ENCODE measurements around the gene HLA-DQA1. TPM values are rescaled to one million over a fixed set of nuclear protein-coding genes. Genes with fewer than 3 reads are reported as not detected.
"Not testable (repeated sequence)": the region's sequence is repeated elsewhere in the genome, so short reads cannot be mapped to it uniquely, and the experiment has no call there.

HLA-DQA1 gene
- total RNA-seq, 1 donor from 2014 or later, result not detected

GRCh38 chr6:32665661-32666060 is 28.5 kb downstream of the HLA-DQA1 start:
- peaks cover 2% of the 10 kb centered on the region for H3K4me1 Mint-ChIP-seq (ENCODE audit: low read depth, unreplicated experiment)

GRCh38 chr6:32666420-32667300 is 29.5 kb downstream of the HLA-DQA1 start, which contains the start of gene HLA-DQB1:
Gene HLA-DQB1, minus strand, starts transcription at chr6:32666657. Its CDS starts 50 bp downstream, at chr6:32666607.
- H3K27me3 Mint-ChIP-seq (ENCODE audit: unreplicated experiment), result peaks cover 9% of the 10 kb centered on the region
- H3K4me3 Mint-ChIP-seq (ENCODE audit: unreplicated experiment), result peak within 1 kb of the TSS; percentile 84
- TF ChIP-seq CTCF (IDR thresholded peaks at IDR 0.05; ENCODE audit: partially characterized antibody, unreplicated experiment), result no peak
- peaks cover 2% of the 10 kb centered on the region for H3K9me3 Mint-ChIP-seq (ENCODE audit: unreplicated experiment)
- no peak within 1 kb of the TSS for H3K27ac Mint-ChIP-seq (ENCODE audit: unreplicated experiment)
- peak; percentile 34 for DNase-seq
- no peaks in the 10 kb centered on the region for H3K36me3 Mint-ChIP-seq (ENCODE audit: unreplicated experiment)
- peaks cover 2% of the 10 kb centered on the region for H3K4me1 Mint-ChIP-seq (ENCODE audit: low read depth, unreplicated experiment)

More at GRCh38 chr6:32665661-32666060, 28.5 kb downstream of the HLA-DQA1 start:
- peak overlapping the region; percentile 84 for H3K4me3 Mint-ChIP-seq (ENCODE audit: unreplicated experiment)
- no peak overlapping the region for H3K27ac Mint-ChIP-seq (ENCODE audit: unreplicated experiment)
- TF ChIP-seq CTCF (IDR thresholded peaks at IDR 0.05; ENCODE audit: partially characterized antibody, unreplicated experiment), result no peak
- H3K9me3 Mint-ChIP-seq (ENCODE audit: unreplicated experiment), result peaks cover 2% of the 10 kb centered on the region
- peaks cover 9% of the 10 kb centered on the region for H3K27me3 Mint-ChIP-seq (ENCODE audit: unreplicated experiment)
- no peaks in the 10 kb centered on the region for H3K36me3 Mint-ChIP-seq (ENCODE audit: unreplicated experiment)
- DNase-seq, result no peak

GRCh38 chr6:32668226-32668747 is 31.1 kb downstream of the HLA-DQA1 start:
- no peak for TF ChIP-seq CTCF (IDR thresholded peaks at IDR 0.05; ENCODE audit: partially characterized antibody, unreplicated experiment)
- Mint-ChIP-seq H3K4me3 (ENCODE audit: unreplicated experiment) (no peak overlapping the region), H3K9me3 (ENCODE audit: unreplicated experiment) (peaks cover 2% of the 10 kb centered on the region), H3K4me1 (ENCODE audit: low read depth, unreplicated experiment) (peaks cover 2% of the 10 kb centered on the region), H3K27ac (ENCODE audit: unreplicated experiment) (no peak overlapping the region), H3K27me3 (ENCODE audit: unreplicated experiment) (peaks cover 9% of the 10 kb centered on the region), H3K36me3 (ENCODE audit: unreplicated experiment) (peaks cover 6% of the 10 kb centered on the region)
- DNase-seq, result no peak

GRCh38 chr6:32669240-32669639 is 32.0 kb downstream of the HLA-DQA1 start:
- peaks cover 7% of the 10 kb centered on the region for H3K27me3 Mint-ChIP-seq (ENCODE audit: unreplicated experiment)
- peaks cover 6% of the 10 kb centered on the region for H3K36me3 Mint-ChIP-seq (ENCODE audit: unreplicated experiment)
- H3K9me3 Mint-ChIP-seq (ENCODE audit: unreplicated experiment), result peaks cover 2% of the 10 kb centered on the region
- no peak for DNase-seq
- H3K27ac Mint-ChIP-seq (ENCODE audit: unreplicated experiment), result no peak overlapping the region
- TF ChIP-seq CTCF (IDR thresholded peaks at IDR 0.05; ENCODE audit: partially characterized antibody, unreplicated experiment), result no peak
- H3K4me3 Mint-ChIP-seq (ENCODE audit: unreplicated experiment), result no peak overlapping the region
- peaks cover 2% of the 10 kb centered on the region for H3K4me1 Mint-ChIP-seq (ENCODE audit: low read depth, unreplicated experiment)

GRCh38 chr6:32669893-32670292 is 32.7 kb downstream of the HLA-DQA1 start:
- peaks cover 2% of the 10 kb centered on the region for H3K4me1 Mint-ChIP-seq (ENCODE audit: low read depth, unreplicated experiment)
- no peak overlapping the region for H3K4me3 Mint-ChIP-seq (ENCODE audit: unreplicated experiment)
- no peak for TF ChIP-seq CTCF (IDR thresholded peaks at IDR 0.05; ENCODE audit: partially characterized antibody, unreplicated experiment)
- H3K9me3 Mint-ChIP-seq (ENCODE audit: unreplicated experiment), result peaks cover 2% of the 10 kb centered on the region
- no peak for DNase-seq
- peaks cover 4% of the 10 kb centered on the region for H3K27me3 Mint-ChIP-seq (ENCODE audit: unreplicated experiment)
- no peak overlapping the region for H3K27ac Mint-ChIP-seq (ENCODE audit: unreplicated experiment)
- H3K36me3 Mint-ChIP-seq (ENCODE audit: unreplicated experiment), result peaks cover 6% of the 10 kb centered on the region

- not testable (repeated sequence) for DNase-seq; H3K4me3 Mint-ChIP-seq (ENCODE audit: unreplicated experiment); H3K36me3 Mint-ChIP-seq (ENCODE audit: unreplicated experiment); H3K9me3 Mint-ChIP-seq (ENCODE audit: unreplicated experiment); H3K27me3 Mint-ChIP-seq (ENCODE audit: unreplicated experiment); H3K27ac Mint-ChIP-seq (ENCODE audit: unreplicated experiment); H3K4me1 Mint-ChIP-seq (ENCODE audit: low read depth, unreplicated experiment)
Observed at GRCh38 chr6:32671908-32672307, 34.7 kb downstream of the HLA-DQA1 start.

GRCh38 chr6:32674123-32674522 is 36.9 kb downstream of the HLA-DQA1 start:
- not testable (repeated sequence) for H3K9me3 Mint-ChIP-seq (ENCODE audit: unreplicated experiment); H3K36me3 Mint-ChIP-seq (ENCODE audit: unreplicated experiment); H3K27me3 Mint-ChIP-seq (ENCODE audit: unreplicated experiment)

More at GRCh38 chr6:32674123-32674522, 36.9 kb downstream of the HLA-DQA1 start:
- H3K4me3 Mint-ChIP-seq (ENCODE audit: unreplicated experiment); H3K27ac Mint-ChIP-seq (ENCODE audit: unreplicated experiment); DNase-seq; H3K4me1 Mint-ChIP-seq (ENCODE audit: low read depth, unreplicated experiment): not testable (repeated sequence)
